ENCODE measurements around the gene SPTBN1. TPM values are rescaled to one million over a fixed set of nuclear protein-coding genes. Genes with fewer than 3 reads are reported as not detected.

The SPTBN1 gene
- total RNA-seq, 1 donor from 2014 or later, result 983 TPM

GRCh38 chr2:54428108-54428831 is 27.9 kb upstream of the SPTBN1 start:
- H3K9me3 Mint-ChIP-seq (ENCODE audit: unreplicated experiment), result no peaks in the 10 kb centered on the region
- peaks cover 6% of the 10 kb centered on the region for H3K27me3 Mint-ChIP-seq (ENCODE audit: unreplicated experiment)
- peak overlapping the region; percentile 1 for H3K27ac Mint-ChIP-seq (ENCODE audit: unreplicated experiment)
- no peak overlapping the region for H3K4me3 Mint-ChIP-seq (ENCODE audit: unreplicated experiment)
- TF ChIP-seq CTCF (IDR thresholded peaks at IDR 0.05; ENCODE audit: unreplicated experiment), result no peak
- H3K4me1 Mint-ChIP-seq (ENCODE audit: unreplicated experiment), result peaks cover 58% of the 10 kb centered on the region
- no peaks in the 10 kb centered on the region for H3K36me3 Mint-ChIP-seq (ENCODE audit: low read depth, unreplicated experiment)
- DNase-seq (ENCODE audit: low spot score), result no peak

GRCh38 chr2:54429054-54429453 is 27.1 kb upstream of the SPTBN1 start:
- Mint-ChIP-seq H3K4me1 (ENCODE audit: unreplicated experiment) (peaks cover 60% of the 10 kb centered on the region), H3K27me3 (ENCODE audit: unreplicated experiment) (peaks cover 6% of the 10 kb centered on the region), H3K4me3 (ENCODE audit: unreplicated experiment) (no peak overlapping the region), H3K9me3 (ENCODE audit: unreplicated experiment) (no peaks in the 10 kb centered on the region), H3K27ac (ENCODE audit: unreplicated experiment) (peak overlapping the region; percentile 99), H3K36me3 (ENCODE audit: low read depth, unreplicated experiment) (no peaks in the 10 kb centered on the region)
- DNase-seq (ENCODE audit: low spot score), result no peak
- TF ChIP-seq CTCF (IDR thresholded peaks at IDR 0.05; ENCODE audit: unreplicated experiment), result no peak

- Mint-ChIP-seq H3K4me1 (ENCODE audit: unreplicated experiment) (peaks cover 67% of the 10 kb centered on the region), H3K9me3 (ENCODE audit: unreplicated experiment) (no peaks in the 10 kb centered on the region), H3K4me3 (ENCODE audit: unreplicated experiment) (peak overlapping the region; percentile 43), H3K36me3 (ENCODE audit: low read depth, unreplicated experiment) (no peaks in the 10 kb centered on the region), H3K27me3 (ENCODE audit: unreplicated experiment) (peaks cover 6% of the 10 kb centered on the region), H3K27ac (ENCODE audit: unreplicated experiment) (peak overlapping the region; percentile 99)
- TF ChIP-seq CTCF (IDR thresholded peaks at IDR 0.05; ENCODE audit: unreplicated experiment), result no peak
- DNase-seq (ENCODE audit: low spot score), result peak; percentile 40
Measured at GRCh38 chr2:54429811-54430551, 26.1 kb upstream of the SPTBN1 start.

GRCh38 chr2:54430649-54431048 is 25.5 kb upstream of the SPTBN1 start:
- Mint-ChIP-seq H3K27ac (ENCODE audit: unreplicated experiment) (peak overlapping the region; percentile 99), H3K36me3 (ENCODE audit: low read depth, unreplicated experiment) (no peaks in the 10 kb centered on the region), H3K9me3 (ENCODE audit: unreplicated experiment) (no peaks in the 10 kb centered on the region), H3K27me3 (ENCODE audit: unreplicated experiment) (peaks cover 6% of the 10 kb centered on the region), H3K4me3 (ENCODE audit: unreplicated experiment) (no peak overlapping the region), H3K4me1 (ENCODE audit: unreplicated experiment) (peaks cover 74% of the 10 kb centered on the region)
- TF ChIP-seq CTCF (IDR thresholded peaks at IDR 0.05; ENCODE audit: unreplicated experiment), result no peak
- no peak for DNase-seq (ENCODE audit: low spot score)

Measured in endothelial cell (in vitro differentiated cells).